ENCODE data around the gene FHIT.

- no peak for TF ChIP-seq POLR2A (IDR thresholded peaks at IDR 0.05; ENCODE audit: low read length)
- no peak for TF ChIP-seq GATA1 (IDR thresholded peaks at IDR 0.05; ENCODE audit: low read depth, low read length)
These were observed 18.2 kb upstream of the FHIT start for GRCh38 chr3:61269435-61269834.

All from erythroblast (primary cell).